Breast epithelium (tissue), 3 donors: ENCODE data around the gene A3GALT2.

ENCODE experiments used
- POLR2A ChIP-seq: fragments of 450-650 bp; IDR thresholded peaks from one replicate; pipeline ENCODE4 v1.6.1; 2016; ENCODE audit warnings: antibody characterized with exemption, mild to moderate bottlenecking, moderate library complexity
- POLR2AphosphoS5 ChIP-seq, 3 donors: sonication (generic); formaldehyde crosslinking; IDR thresholded peaks; one replicate each; pipeline ENCODE4 v1.6.1; 2017; ENCODE audit warnings: antibody characterized with exemption in 3 of 3
- TF ChIP-seq, protein P1 (sequence below), 3 donors: fragments of 450-650 bp; IDR thresholded peaks; one replicate each; pipeline ENCODE4 v1.5.1; 2016 to 2017; ENCODE audit warnings: antibody characterized with exemption in 3 of 3, mild to moderate bottlenecking in 3 of 3, moderate library complexity in 3 of 3

- TF ChIP-seq, protein P1, sequence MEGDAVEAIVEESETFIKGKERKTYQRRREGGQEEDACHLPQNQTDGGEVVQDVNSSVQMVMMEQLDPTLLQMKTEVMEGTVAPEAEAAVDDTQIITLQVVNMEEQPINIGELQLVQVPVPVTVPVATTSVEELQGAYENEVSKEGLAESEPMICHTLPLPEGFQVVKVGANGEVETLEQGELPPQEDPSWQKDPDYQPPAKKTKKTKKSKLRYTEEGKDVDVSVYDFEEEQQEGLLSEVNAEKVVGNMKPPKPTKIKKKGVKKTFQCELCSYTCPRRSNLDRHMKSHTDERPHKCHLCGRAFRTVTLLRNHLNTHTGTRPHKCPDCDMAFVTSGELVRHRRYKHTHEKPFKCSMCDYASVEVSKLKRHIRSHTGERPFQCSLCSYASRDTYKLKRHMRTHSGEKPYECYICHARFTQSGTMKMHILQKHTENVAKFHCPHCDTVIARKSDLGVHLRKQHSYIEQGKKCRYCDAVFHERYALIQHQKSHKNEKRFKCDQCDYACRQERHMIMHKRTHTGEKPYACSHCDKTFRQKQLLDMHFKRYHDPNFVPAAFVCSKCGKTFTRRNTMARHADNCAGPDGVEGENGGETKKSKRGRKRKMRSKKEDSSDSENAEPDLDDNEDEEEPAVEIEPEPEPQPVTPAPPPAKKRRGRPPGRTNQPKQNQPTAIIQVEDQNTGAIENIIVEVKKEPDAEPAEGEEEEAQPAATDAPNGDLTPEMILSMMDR (IDR thresholded peaks at IDR 0.05), result no peak
- TF ChIP-seq POLR2A (no peak), POLR2AphosphoS5 (IDR thresholded peaks at IDR 0.05) (no peak)
Measured at GRCh38 chr1:33286451-33287185, 34.3 kb downstream of the A3GALT2 start.
